CD14-positive monocyte (primary cell): Measurements from ENCODE around the gene JAG2. TPM values are rescaled to one million over a fixed set of nuclear protein-coding genes. Genes with fewer than 3 reads are reported as not detected.
A peak's percentile ranks its signal among the peaks of the same experiment; 100 is the strongest.

Experiments
- DNase-seq, 3 donors: peaks; one replicate each; pipeline ENCODE4 v3.0.0-alpha.2; 2011 to 2022
- H2AFZ ChIP-seq: 2 replicates; pipeline ENCODE4 v1.6.0; 2012; ENCODE audit warnings: mild to moderate bottlenecking, low read depth, low read length, inconsistent platforms; ENCODE audit not compliant: insufficient read depth, poor library complexity, severe bottlenecking
- H3K27ac ChIP-seq, 2 donors: 1 replicate in 1 of 2; 2 replicates in 1 of 2; pipeline ENCODE4 v1.5.1; 2012 to 2013; ENCODE audit warnings: low read length in 2 of 2, control low read depth in 1 of 2, inconsistent platforms in 1 of 2, low read depth in 1 of 2, mild to moderate bottlenecking in 1 of 2
- H3K27me3 ChIP-seq, 2 donors: one replicate each; pipeline versions ENCODE4 v1.6.0 to v1.6.1; 2011 to 2013; ENCODE audit warnings: low read length in 2 of 2; ENCODE audit not compliant: control insufficient read depth in 2 of 2, insufficient read depth in 2 of 2
- H3K36me3 ChIP-seq, 2 donors: replicated peaks in 1 of 2; 1 replicate in 1 of 2; 2 replicates in 1 of 2; pipeline versions ENCODE4 v1.5.1 to v1.6.1; 2012 to 2013; ENCODE audit warnings: low read length in 2 of 2, control low read depth in 1 of 2, inconsistent platforms in 1 of 2, mild to moderate bottlenecking in 1 of 2; ENCODE audit not compliant: insufficient read depth in 2 of 2, control insufficient read depth in 1 of 2
- H3K4me1 ChIP-seq, 2 donors: 1 replicate in 1 of 2; 2 replicates in 1 of 2; pipeline versions ENCODE4 v1.5.1 to v1.6.1; 2012 to 2013; ENCODE audit warnings: low read length in 2 of 2, control low read depth in 1 of 2, inconsistent platforms in 1 of 2, mild to moderate bottlenecking in 1 of 2, moderate library complexity in 1 of 2; ENCODE audit not compliant: insufficient read depth in 2 of 2, control insufficient read depth in 1 of 2
- H3K4me2 ChIP-seq: replicated peaks from 2 replicates; pipeline ENCODE3; 2012; ENCODE audit warnings: low read length, moderate library complexity, mild to moderate bottlenecking; ENCODE audit not compliant: poor library complexity, severe bottlenecking; ENCODE audit errors: extremely low read depth
- H3K4me3 ChIP-seq, 3 experiments: fragments of 200-600 bp in 1 of 3; sonication (generic) in 1 of 3; replicated peaks in 1 of 3; 1 replicate in 2 of 3; 2 replicates in 1 of 3; pipeline ENCODE4 v1.5.1; 2011 to 2013; ENCODE audit warnings: low read length in 3 of 3, mild to moderate bottlenecking in 3 of 3, control low read depth in 2 of 3, low read depth in 2 of 3, inconsistent platforms in 1 of 3, moderate library complexity in 1 of 3
- H3K79me2 ChIP-seq: 2 replicates; pipeline ENCODE4 v1.6.0; 2012; ENCODE audit warnings: mild to moderate bottlenecking, control low read depth, inconsistent platforms, low read length, moderate library complexity; ENCODE audit not compliant: insufficient read depth
- H3K9ac ChIP-seq: 2 replicates; pipeline ENCODE4 v1.6.0; 2017; ENCODE audit warnings: low read length, mild to moderate bottlenecking; ENCODE audit not compliant: insufficient read depth, poor library complexity, severe bottlenecking
- H3K9me3 ChIP-seq, 2 donors: replicated peaks in 1 of 2; 1 replicate in 1 of 2; 2 replicates in 1 of 2; pipeline versions ENCODE4 v1.5.1 to v1.6.1; 2012 to 2013; ENCODE audit warnings: low read length in 2 of 2, control low read depth in 1 of 2; ENCODE audit not compliant: control insufficient read depth in 1 of 2, insufficient read depth in 1 of 2
- H4K20me1 ChIP-seq: 2 replicates; pipeline ENCODE4 v1.6.0; 2012; ENCODE audit warnings: mild to moderate bottlenecking, low read length, control low read depth, moderate library complexity; ENCODE audit not compliant: insufficient read depth
- H3K27ac Mint-ChIP-seq, 7 donors: one replicate each; pipeline ENCODE4 v1.8.0; 2020; ENCODE audit warnings: mild to moderate bottlenecking in 7 of 7, mixed read lengths in 7 of 7, moderate library complexity in 6 of 7, inconsistent platforms in 2 of 7
- H3K27me3 Mint-ChIP-seq, 3 donors: one replicate each; pipeline ENCODE4 v1.8.0; 2021 to 2022; ENCODE audit warnings: low read depth in 3 of 3, mild to moderate bottlenecking in 3 of 3, mixed read lengths in 3 of 3, moderate library complexity in 3 of 3, inconsistent platforms in 1 of 3
- H3K36me3 Mint-ChIP-seq, 2 donors: one replicate each; pipeline ENCODE4 v1.8.0; 2020; ENCODE audit warnings: mixed read lengths in 2 of 2, inconsistent platforms in 1 of 2, mild to moderate bottlenecking in 1 of 2
- H3K4me1 Mint-ChIP-seq: one replicate; pipeline ENCODE4 v1.8.0; 2020; ENCODE audit warnings: mild to moderate bottlenecking, mixed read lengths
- H3K4me3 Mint-ChIP-seq, 2 donors: one replicate each; pipeline ENCODE4 v1.8.0; 2020; ENCODE audit warnings: mild to moderate bottlenecking in 2 of 2, mixed read lengths in 2 of 2, moderate library complexity in 1 of 2
- H3K9me3 Mint-ChIP-seq, 7 donors: one replicate each; pipeline ENCODE4 v1.8.0; 2020 to 2022; ENCODE audit warnings: mixed read lengths in 7 of 7, mild to moderate bottlenecking in 6 of 7, moderate library complexity in 6 of 7, inconsistent platforms in 2 of 7
- WGBS: methylation state at CpG from one replicate; pipeline ENCODE4 v1.1.5; 2013; ENCODE audit warnings: missing lambda C conversion rate; ENCODE audit not compliant: insufficient coverage; 5-methylcytosine and 5-hydroxymethylcytosine counted together
- intact Hi-C, 2 donors: fragments of 100-400 bp; cut with micrococcal nuclease; formaldehyde crosslinking; loops; one replicate each; pipeline versions ENCODE4 v1.15.0 to v1.15.1; 2023
- polyA plus RNA-seq, 3 donors: library from polyadenylated mRNA; depleted of rRNA in 1 of 3; unstranded in 2 of 3; stranded (reverse) in 1 of 3; fragments of 300-500 nt in 2 of 3; fragments of >200 nt in 1 of 3; fragmentation: Illumina TruSeq in 2 of 3; gene quantifications; 1 replicate in 2 of 3; 2 replicates in 1 of 3; pipeline ENCODE4 v1.2.3, GENCODE V29; 2012 to 2021
- TF ChIP-seq, protein P1 (sequence below): fragments of 200-600 bp; IDR thresholded peaks from one replicate; pipeline ENCODE4 v1.8.0; 2022; ENCODE audit warnings: antibody characterized with exemption, mild to moderate bottlenecking

JAG2 gene
- polyA plus RNA-seq, 3 donors, result 1.2 TPM; not detected in 2

DNA sequence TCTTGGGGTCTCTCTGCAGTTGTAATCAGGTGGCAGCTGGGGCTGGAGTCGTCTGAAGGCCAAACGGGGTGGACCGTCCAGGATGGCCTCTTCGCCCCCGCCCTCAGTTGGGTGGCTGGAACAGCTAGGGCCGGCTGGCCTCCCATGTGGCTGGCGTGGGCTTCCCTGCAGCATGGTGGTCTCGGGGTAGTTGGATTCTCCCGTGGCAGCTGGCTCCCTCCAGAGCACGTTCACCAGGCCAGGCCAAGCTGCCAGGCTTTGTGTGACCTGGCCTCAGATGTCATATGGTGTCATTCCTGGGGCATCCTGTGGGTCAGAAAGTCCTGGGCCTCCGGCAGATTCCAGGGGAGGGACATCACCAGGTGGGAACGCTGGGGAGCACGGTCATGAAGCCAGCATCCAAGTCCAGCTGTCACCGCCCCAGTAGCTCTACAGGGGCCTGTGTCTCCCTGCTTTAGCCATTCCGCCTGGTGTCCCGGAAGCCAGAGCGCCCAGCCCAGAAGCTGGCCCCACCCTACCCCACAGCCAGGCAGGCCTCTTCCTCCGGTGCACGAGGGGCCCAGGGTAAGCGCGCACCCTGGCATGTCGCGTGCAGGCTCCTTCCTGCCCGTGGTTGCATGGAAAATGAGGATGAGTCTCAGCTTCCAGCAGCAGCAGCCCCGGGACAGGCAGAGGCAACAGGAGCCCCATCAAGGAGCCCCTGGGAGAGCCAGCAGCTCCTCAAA, 13.9 kb upstream of the JAG2 start:
- H3K4me1 ChIP-seq, result peaks cover 22 to 27% of the 10 kb centered on the region in 2 donors
- peak overlapping the region; percentile 69 for H2AFZ ChIP-seq
- TF ChIP-seq, protein P1, sequence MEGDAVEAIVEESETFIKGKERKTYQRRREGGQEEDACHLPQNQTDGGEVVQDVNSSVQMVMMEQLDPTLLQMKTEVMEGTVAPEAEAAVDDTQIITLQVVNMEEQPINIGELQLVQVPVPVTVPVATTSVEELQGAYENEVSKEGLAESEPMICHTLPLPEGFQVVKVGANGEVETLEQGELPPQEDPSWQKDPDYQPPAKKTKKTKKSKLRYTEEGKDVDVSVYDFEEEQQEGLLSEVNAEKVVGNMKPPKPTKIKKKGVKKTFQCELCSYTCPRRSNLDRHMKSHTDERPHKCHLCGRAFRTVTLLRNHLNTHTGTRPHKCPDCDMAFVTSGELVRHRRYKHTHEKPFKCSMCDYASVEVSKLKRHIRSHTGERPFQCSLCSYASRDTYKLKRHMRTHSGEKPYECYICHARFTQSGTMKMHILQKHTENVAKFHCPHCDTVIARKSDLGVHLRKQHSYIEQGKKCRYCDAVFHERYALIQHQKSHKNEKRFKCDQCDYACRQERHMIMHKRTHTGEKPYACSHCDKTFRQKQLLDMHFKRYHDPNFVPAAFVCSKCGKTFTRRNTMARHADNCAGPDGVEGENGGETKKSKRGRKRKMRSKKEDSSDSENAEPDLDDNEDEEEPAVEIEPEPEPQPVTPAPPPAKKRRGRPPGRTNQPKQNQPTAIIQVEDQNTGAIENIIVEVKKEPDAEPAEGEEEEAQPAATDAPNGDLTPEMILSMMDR, result no peak
- H3K36me3 ChIP-seq, result no peaks in the 10 kb centered on the region
- no peak for DNase-seq
- peak overlapping the region in 1 of 7 donors; percentile 77 for H3K27ac Mint-ChIP-seq
- no peak overlapping the region for H3K4me3 ChIP-seq
- no peak overlapping the region for H3K9ac ChIP-seq
- H3K27me3 ChIP-seq, result peaks cover 0 to 13% of the 10 kb centered on the region in 2 donors
- no peaks in the 10 kb centered on the region for H3K79me2 ChIP-seq
- intact Hi-C loops, result loop anchor here in 1 of 2 donors (5.0 kb wide), 1 partner anchor 205 kb away; the partner anchor contains the start of gene AHNAK2
- H4K20me1 ChIP-seq, result peaks cover 7% of the 10 kb centered on the region
- 52% methylated on average over 19 of the region's 25 CpGs for WGBS
- peaks cover 0 to 2% of the 10 kb centered on the region in 2 donors for H3K36me3 Mint-ChIP-seq
- H3K4me2 ChIP-seq, result peak overlapping the region; percentile 93
- peak overlapping the region; percentile 47 to 75 for H3K4me3 Mint-ChIP-seq
- peaks cover 24% of the 10 kb centered on the region for H3K4me1 Mint-ChIP-seq
- no peaks in the 10 kb centered on the region for H3K9me3 ChIP-seq
- H3K27ac ChIP-seq, result no peak overlapping the region
- peaks cover 20 to 51% (median 27%) of the 10 kb centered on the region in 3 donors for H3K27me3 Mint-ChIP-seq
- no peaks in the 10 kb centered on the region for H3K9me3 Mint-ChIP-seq

DNA sequence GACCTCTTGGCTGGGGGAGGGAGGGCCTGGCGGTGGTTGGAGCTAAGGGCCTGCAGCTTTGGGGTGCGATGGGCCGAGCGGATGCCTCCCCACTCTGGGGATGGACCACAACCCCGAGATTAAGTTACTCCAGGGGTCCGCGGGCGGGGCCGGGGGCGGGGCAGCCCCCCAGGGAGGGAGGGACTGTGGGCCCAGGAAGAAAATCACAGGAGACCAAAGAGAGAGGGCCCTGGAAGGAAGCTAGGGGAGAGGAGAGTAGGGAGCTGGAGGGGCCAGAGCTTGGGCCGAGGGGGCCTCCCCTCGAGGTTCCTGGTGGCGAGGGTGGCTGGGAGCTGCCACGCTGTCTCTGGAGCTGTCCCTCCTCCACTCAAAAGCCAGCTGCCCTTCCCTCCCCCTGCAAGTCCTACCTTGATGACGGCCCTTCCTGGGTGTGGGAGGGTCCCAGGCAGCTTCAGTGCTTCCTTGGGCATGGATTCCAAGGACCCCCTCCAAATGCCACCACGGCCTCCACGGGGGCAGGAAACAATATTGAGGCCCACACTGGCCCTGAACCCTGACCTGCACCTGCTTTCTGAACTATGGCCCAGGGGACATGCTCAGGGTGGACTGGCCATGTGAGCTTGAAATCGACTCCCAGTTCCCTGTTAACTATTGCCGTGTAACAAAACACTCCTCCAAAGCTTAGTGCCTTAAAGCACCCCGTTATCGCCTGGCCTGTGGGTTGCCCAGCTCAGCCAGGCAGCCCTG, 13.1 kb upstream of the JAG2 start:
- Histone ChIP-seq H3K4me3 (peak overlapping the region in 1 of 3 experiments; percentile 81), H3K36me3 (no peaks in the 10 kb centered on the region), H3K9me3 (no peaks in the 10 kb centered on the region), H3K27me3 (peaks cover 0 to 13% of the 10 kb centered on the region in 2 donors), H3K4me2 (peak overlapping the region; percentile 93), H2AFZ (peak overlapping the region; percentile 69), H4K20me1 (peaks cover 10% of the 10 kb centered on the region), H3K9ac (no peak overlapping the region), H3K4me1 (peaks cover 22 to 27% of the 10 kb centered on the region in 2 donors), H3K79me2 (no peaks in the 10 kb centered on the region), H3K27ac (no peak overlapping the region)
- no peak for DNase-seq
- peaks cover 24% of the 10 kb centered on the region for H3K4me1 Mint-ChIP-seq
- peaks cover 24 to 51% (median 24%) of the 10 kb centered on the region in 3 donors for H3K27me3 Mint-ChIP-seq
- 55% methylated on average over 15 of the region's 21 CpGs for WGBS
- intact Hi-C loops, result loop anchor here in 1 of 2 donors (5.0 kb wide), 1 partner anchor 204 kb away; the partner anchor contains the start of gene AHNAK2
- TF ChIP-seq, protein P1, result no peak
- H3K27ac Mint-ChIP-seq, result peak overlapping the region in 1 of 7 donors; percentile 77
- no peaks in the 10 kb centered on the region for H3K9me3 Mint-ChIP-seq
- peaks cover 0 to 2% of the 10 kb centered on the region in 2 donors for H3K36me3 Mint-ChIP-seq
- H3K4me3 Mint-ChIP-seq, result peak overlapping the region; percentile 68 to 75
